Mesenchymal stem cell (in vitro differentiated cells and primary cell): ENCODE measurements around the gene FETUB.

ENCODE experiments used
- DNase-seq: peaks from one replicate; pipeline ENCODE4 v3.0.0-alpha.2; 2013
- H2AFZ ChIP-seq: one replicate; pipeline ENCODE4 v1.6.1; 2013; ENCODE audit warnings: low read depth, mild to moderate bottlenecking, control low read depth, inconsistent platforms, low read length, moderate library complexity
- H2AK5ac ChIP-seq: 2 replicates; pipeline ENCODE4 v1.6.1; 2013; ENCODE audit warnings: low read length, moderate library complexity, mild to moderate bottlenecking, inconsistent platforms; ENCODE audit not compliant: severe bottlenecking
- H2BK120ac ChIP-seq: one replicate; pipeline ENCODE4 v1.6.1; 2013; ENCODE audit warnings: low read depth, mild to moderate bottlenecking, inconsistent platforms, low read length, moderate library complexity
- H2BK12ac ChIP-seq, 2 experiments: one replicate each; pipeline ENCODE4 v1.6.1; 2013; ENCODE audit warnings: inconsistent platforms in 2 of 2, low read length in 2 of 2, mild to moderate bottlenecking in 2 of 2, moderate library complexity in 2 of 2, control low read depth in 1 of 2
- H2BK15ac ChIP-seq: one replicate; pipeline ENCODE4 v1.6.1; 2013; ENCODE audit warnings: mild to moderate bottlenecking, low read depth, inconsistent platforms; ENCODE audit not compliant: poor library complexity, severe bottlenecking
- H2BK5ac ChIP-seq: 2 replicates; pipeline ENCODE4 v1.6.1; 2013; ENCODE audit warnings: low read depth, mild to moderate bottlenecking, low read length, control low read depth, inconsistent platforms; ENCODE audit not compliant: poor library complexity, severe bottlenecking
- H3K14ac ChIP-seq, 2 experiments: one replicate each; pipeline ENCODE4 v1.6.1; 2013; ENCODE audit warnings: inconsistent platforms in 2 of 2, low read length in 2 of 2, control low read depth in 1 of 2, mild to moderate bottlenecking in 1 of 2, moderate library complexity in 1 of 2
- H3K18ac ChIP-seq, 2 experiments: one replicate each; pipeline ENCODE4 v1.6.1; 2013; ENCODE audit warnings: inconsistent platforms in 2 of 2, low read length in 2 of 2, control low read depth in 1 of 2, low read depth in 1 of 2, mild to moderate bottlenecking in 1 of 2
- H3K23ac ChIP-seq, 2 experiments: one replicate each; pipeline ENCODE4 v1.6.1; 2013; ENCODE audit warnings: inconsistent platforms in 2 of 2, low read length in 2 of 2, mild to moderate bottlenecking in 2 of 2, moderate library complexity in 2 of 2, control low read depth in 1 of 2
- H3K27ac ChIP-seq: 2 replicates; pipeline ENCODE4 v1.5.1; 2013; ENCODE audit warnings: mild to moderate bottlenecking, moderate library complexity, low read length, control low read depth, inconsistent platforms; ENCODE audit not compliant: poor library complexity, severe bottlenecking
- H3K27me3 ChIP-seq, 2 experiments: 2 replicates each; pipeline versions ENCODE4 v1.6.1 to v1.7.0; 2013; ENCODE audit warnings: low read length in 2 of 2, mild to moderate bottlenecking in 2 of 2, moderate library complexity in 2 of 2, control low read depth in 1 of 2, inconsistent platforms in 1 of 2; ENCODE audit not compliant: control insufficient read depth in 1 of 2, insufficient read depth in 1 of 2
- H3K36me3 ChIP-seq, 2 experiments: 2 replicates each; pipeline versions ENCODE4 v1.6.1 to v1.7.0; 2013; ENCODE audit warnings: low read length in 2 of 2, control low read depth in 1 of 2, inconsistent platforms in 1 of 2, low read depth in 1 of 2, mild to moderate bottlenecking in 1 of 2; ENCODE audit not compliant: insufficient read depth in 2 of 2, control insufficient read depth in 1 of 2
- H3K4ac ChIP-seq, 2 experiments: one replicate each; pipeline ENCODE4 v1.6.1; 2013; ENCODE audit warnings: inconsistent platforms in 2 of 2, low read length in 2 of 2, mild to moderate bottlenecking in 2 of 2, moderate library complexity in 2 of 2, control low read depth in 1 of 2, low read depth in 1 of 2
- H3K4me1 ChIP-seq: 2 replicates; pipeline ENCODE4 v1.6.1; 2013; ENCODE audit warnings: low read depth, low read length, control low read depth; ENCODE audit not compliant: control insufficient read depth, insufficient read depth
- H3K4me2 ChIP-seq: 2 replicates; pipeline ENCODE4 v1.6.1; 2013; ENCODE audit warnings: low read length, mild to moderate bottlenecking, inconsistent platforms; ENCODE audit not compliant: poor library complexity, severe bottlenecking
- H3K4me3 ChIP-seq, 2 experiments: 2 replicates each; pipeline versions ENCODE4 v1.5.1 to v1.7.0; 2013; ENCODE audit warnings: low read length in 2 of 2, mild to moderate bottlenecking in 2 of 2, control low read depth in 1 of 2, low read depth in 1 of 2; ENCODE audit not compliant: insufficient read depth in 1 of 2
- H3K79me1 ChIP-seq: replicated peaks from 2 replicates; pipeline ENCODE4 v1.6.1; 2013; ENCODE audit warnings: mild to moderate bottlenecking, control low read depth, low read length, inconsistent platforms; ENCODE audit not compliant: poor library complexity, severe bottlenecking
- H3K9ac ChIP-seq: 2 replicates; pipeline ENCODE4 v1.7.0; 2013; ENCODE audit warnings: mild to moderate bottlenecking, low read length, moderate library complexity
- H3K9me3 ChIP-seq: 2 replicates; pipeline ENCODE4 v1.7.0; 2013; ENCODE audit warnings: mild to moderate bottlenecking, low read length; ENCODE audit not compliant: control insufficient read depth
- H4K8ac ChIP-seq: one replicate; pipeline ENCODE4 v1.6.1; 2013; ENCODE audit warnings: inconsistent platforms, mild to moderate bottlenecking, low read length, moderate library complexity
- H4K91ac ChIP-seq: one replicate; pipeline ENCODE4 v1.6.1; 2013; ENCODE audit warnings: mild to moderate bottlenecking, low read length, inconsistent platforms
- WGBS: methylation state at CpG from one replicate; pipeline ENCODE4 v1.1.7; 2013; ENCODE audit warnings: mixed read lengths; 5-methylcytosine and 5-hydroxymethylcytosine counted together

The FETUB gene

GRCh38 chr3:186643493-186643892, 3.3 kb downstream of the FETUB start:
- H3K36me3 ChIP-seq: no peaks in the 10 kb centered on the region
- H3K27ac ChIP-seq: no peak overlapping the region
- no peak overlapping the region for H2AK5ac ChIP-seq
- no peak overlapping the region for H2BK120ac ChIP-seq
- DNase-seq: no peak
- H4K91ac ChIP-seq: no peak overlapping the region
- no peak overlapping the region for H2AFZ ChIP-seq
- no peak overlapping the region for H3K4me3 ChIP-seq
- H3K79me1 ChIP-seq: no peaks in the 10 kb centered on the region
- H2BK5ac ChIP-seq: no peak overlapping the region
- H3K14ac ChIP-seq: no peak overlapping the region
- no peak overlapping the region for H3K4ac ChIP-seq
- H3K18ac ChIP-seq: no peak overlapping the region
- no peak overlapping the region for H3K23ac ChIP-seq
- H4K8ac ChIP-seq: no peak overlapping the region
- H3K4me2 ChIP-seq: no peak overlapping the region
- no peak overlapping the region for H3K9ac ChIP-seq
- H3K9me3 ChIP-seq: no peaks in the 10 kb centered on the region
- 75% methylated on average over 1 of the region's 1 CpG for WGBS
- H2BK12ac ChIP-seq: no peak overlapping the region
- H3K27me3 ChIP-seq: peaks cover 23 to 24% of the 10 kb centered on the region in 2 experiments
- H2BK15ac ChIP-seq: no peak overlapping the region
- peaks cover 4% of the 10 kb centered on the region for H3K4me1 ChIP-seq

GRCh38 chr3:186644683-186645082, 4.5 kb downstream of the FETUB start:
- H3K27me3 ChIP-seq: peaks cover 22% of the 10 kb centered on the region in 2 experiments
- H2BK5ac ChIP-seq: no peak overlapping the region
- no peak overlapping the region for H3K9ac ChIP-seq
- no peaks in the 10 kb centered on the region for H3K79me1 ChIP-seq
- H3K14ac ChIP-seq: no peak overlapping the region
- no peaks in the 10 kb centered on the region for H3K9me3 ChIP-seq
- no peak overlapping the region for H3K4me2 ChIP-seq
- no peak overlapping the region for H4K8ac ChIP-seq
- no peak overlapping the region for H2BK15ac ChIP-seq
- no peak for DNase-seq
- H2AK5ac ChIP-seq: no peak overlapping the region
- H3K27ac ChIP-seq: no peak overlapping the region
- no peak overlapping the region for H2AFZ ChIP-seq
- no peak overlapping the region for H3K23ac ChIP-seq
- peaks cover 4% of the 10 kb centered on the region for H3K4me1 ChIP-seq
- no peak overlapping the region for H3K4me3 ChIP-seq
- no peaks in the 10 kb centered on the region for H3K36me3 ChIP-seq
- H4K91ac ChIP-seq: no peak overlapping the region
- no peak overlapping the region for H2BK12ac ChIP-seq
- no peak overlapping the region for H3K18ac ChIP-seq
- H2BK120ac ChIP-seq: no peak overlapping the region
- no peak overlapping the region for H3K4ac ChIP-seq
- WGBS: 75% methylated on average over 3 of the region's 3 CpGs

GRCh38 chr3:186646106-186646505, 5.9 kb downstream of the FETUB start:
- WGBS: 97% methylated on average over 3 of the region's 4 CpGs
- H3K4me1 ChIP-seq: no peaks in the 10 kb centered on the region
- H3K9ac ChIP-seq: no peak overlapping the region
- no peaks in the 10 kb centered on the region for H3K9me3 ChIP-seq
- no peak overlapping the region for H2AK5ac ChIP-seq
- no peak overlapping the region for H2BK12ac ChIP-seq
- no peaks in the 10 kb centered on the region for H3K79me1 ChIP-seq
- no peak overlapping the region for H3K4me2 ChIP-seq
- no peak overlapping the region for H2BK120ac ChIP-seq
- DNase-seq: no peak
- no peak overlapping the region for H3K18ac ChIP-seq
- peaks cover 21 to 22% of the 10 kb centered on the region in 2 experiments for H3K27me3 ChIP-seq
- H3K14ac ChIP-seq: no peak overlapping the region
- H3K36me3 ChIP-seq: no peaks in the 10 kb centered on the region
- H2BK5ac ChIP-seq: no peak overlapping the region
- H4K8ac ChIP-seq: no peak overlapping the region
- no peak overlapping the region for H3K4ac ChIP-seq
- H3K4me3 ChIP-seq: no peak overlapping the region
- H4K91ac ChIP-seq: no peak overlapping the region
- no peak overlapping the region for H2BK15ac ChIP-seq
- H2AFZ ChIP-seq: no peak overlapping the region
- H3K23ac ChIP-seq: no peak overlapping the region
- no peak overlapping the region for H3K27ac ChIP-seq

GRCh38 chr3:186646841-186647240, 6.6 kb downstream of the FETUB start:
- H3K18ac ChIP-seq: no peak overlapping the region
- H2BK12ac ChIP-seq: no peak overlapping the region
- H3K4me2 ChIP-seq: no peak overlapping the region
- no peaks in the 10 kb centered on the region for H3K9me3 ChIP-seq
- H2AK5ac ChIP-seq: no peak overlapping the region
- H3K27ac ChIP-seq: no peak overlapping the region
- H3K4ac ChIP-seq: no peak overlapping the region
- H4K91ac ChIP-seq: no peak overlapping the region
- no peak overlapping the region for H4K8ac ChIP-seq
- H3K36me3 ChIP-seq: no peaks in the 10 kb centered on the region
- H3K79me1 ChIP-seq: no peaks in the 10 kb centered on the region
- no peak overlapping the region for H2BK5ac ChIP-seq
- no peaks in the 10 kb centered on the region for H3K4me1 ChIP-seq
- no peak for DNase-seq
- H2AFZ ChIP-seq: no peak overlapping the region
- H3K14ac ChIP-seq: no peak overlapping the region
- H3K4me3 ChIP-seq: no peak overlapping the region
- WGBS: 80% methylated on average over 1 of the region's 1 CpG
- H3K23ac ChIP-seq: no peak overlapping the region
- H2BK15ac ChIP-seq: no peak overlapping the region
- H2BK120ac ChIP-seq: no peak overlapping the region
- peaks cover 29% of the 10 kb centered on the region in 2 experiments for H3K27me3 ChIP-seq
- no peak overlapping the region for H3K9ac ChIP-seq
